A172 (cell line): Measurements from ENCODE around the gene MRPL3. TPM values are rescaled to one million over a fixed set of nuclear protein-coding genes. Genes with fewer than 3 reads are reported as not detected.

ENCODE experiments used
- total RNA-seq: library from RNA; depleted of rRNA; stranded (reverse); fragments of >200 nt; shearing (Covaris generic); gene quantifications from 2 replicates; pipeline ENCODE4 v1.2.3, GENCODE V29; 2014; rRNA removed

The MRPL3 gene
- total RNA-seq, 1 experiment from 2014 or later = 247 TPM

Other genes with a start within 250 kb of the MRPL3 start
- 7.8 and 10.2 TPM in 2 replicates for gene NUDT16, start 121.2 kb downstream of the MRPL3 start, total RNA-seq